NCI-H1436 (cell line): ENCODE results near the gene SLIT3.
"Not testable (repeated sequence)": the region's sequence is repeated elsewhere in the genome, so short reads cannot be mapped to it uniquely, and the experiment has no call there.

Experiments
- DNase-seq: peaks from one replicate; lab custom pipeline; 2025; lab: John Stamatoyannopoulos, UW

SLIT3 gene

GRCh38 chr5:169142264-169142970, 158.5 kb downstream of the SLIT3 start:
- DNase-seq: no peak

- DNase-seq: not testable (repeated sequence)
These were observed 160.7 kb downstream of the SLIT3 start for GRCh38 chr5:169140215-169140614.

DNA sequence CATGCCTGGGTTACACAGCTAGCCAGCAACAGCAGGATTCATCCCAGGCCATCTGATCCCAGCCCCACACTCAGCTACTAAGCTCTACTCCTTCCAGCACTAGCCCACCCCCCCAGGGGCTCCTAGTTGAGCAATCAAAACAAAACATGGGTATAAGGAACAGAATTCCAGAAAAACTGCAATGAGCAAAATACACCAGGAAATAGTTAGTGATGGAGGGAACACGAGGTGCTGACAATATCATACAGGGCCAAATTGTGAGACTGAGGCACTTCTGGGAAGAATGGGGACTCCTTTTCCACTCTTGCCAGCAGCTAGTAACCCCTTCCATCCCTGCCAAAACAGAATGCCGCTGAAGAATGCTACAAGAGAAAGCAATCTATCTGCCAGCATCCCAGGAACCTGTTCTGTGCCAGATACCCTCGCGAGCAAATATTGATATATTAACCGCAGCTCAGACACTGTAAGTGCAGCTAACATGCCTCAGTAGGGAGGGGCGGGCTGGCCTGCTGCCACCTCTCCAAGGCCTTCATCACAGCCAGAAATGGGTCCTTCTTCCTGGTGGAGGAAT, 161.4 kb downstream of the SLIT3 start:
- DNase-seq: no peak

GRCh38 chr5:169133531-169133930, 167.4 kb downstream of the SLIT3 start:
- no peak for DNase-seq

GRCh38 chr5:169132302-169132660, 168.7 kb downstream of the SLIT3 start:
- no peak for DNase-seq

DNA sequence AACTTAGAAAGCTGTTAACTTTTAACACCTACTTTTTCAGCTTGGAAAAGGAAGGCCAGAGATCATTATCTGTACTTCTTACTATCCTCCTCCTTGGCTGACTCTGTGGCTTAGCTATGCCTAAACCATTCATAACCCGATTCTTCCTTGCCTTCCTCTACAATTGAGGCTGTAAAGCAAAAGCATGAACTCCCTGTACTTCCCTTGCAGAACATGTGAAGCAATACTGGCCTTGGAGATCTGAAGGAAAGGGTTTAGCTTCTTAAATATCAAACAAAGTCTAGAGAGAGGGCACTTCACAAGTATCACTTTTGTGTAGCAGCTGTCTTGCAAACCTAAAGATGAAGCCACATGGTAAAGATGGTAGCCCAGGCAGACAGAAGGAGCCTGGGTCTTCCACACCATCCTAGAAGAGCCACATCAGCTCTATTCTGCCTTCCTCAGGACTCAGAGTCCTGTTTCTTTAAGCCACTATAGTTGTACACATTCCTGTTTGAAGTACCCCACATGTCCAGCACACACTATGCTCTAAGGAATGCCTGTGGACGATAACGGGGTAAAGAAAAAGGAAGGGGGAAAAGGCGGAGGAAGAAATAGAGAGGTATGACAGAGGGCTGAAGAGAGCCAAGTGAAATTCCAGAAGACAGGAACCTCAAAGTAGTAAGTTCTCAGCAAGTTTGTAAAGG, 169.2 kb downstream of the SLIT3 start:
- no peak for DNase-seq

GRCh38 chr5:169128679-169129078, 172.3 kb downstream of the SLIT3 start:
- DNase-seq: no peak

- DNase-seq: no peak
These were observed 173.5 kb downstream of the SLIT3 start for GRCh38 chr5:169127431-169127830.

DNA sequence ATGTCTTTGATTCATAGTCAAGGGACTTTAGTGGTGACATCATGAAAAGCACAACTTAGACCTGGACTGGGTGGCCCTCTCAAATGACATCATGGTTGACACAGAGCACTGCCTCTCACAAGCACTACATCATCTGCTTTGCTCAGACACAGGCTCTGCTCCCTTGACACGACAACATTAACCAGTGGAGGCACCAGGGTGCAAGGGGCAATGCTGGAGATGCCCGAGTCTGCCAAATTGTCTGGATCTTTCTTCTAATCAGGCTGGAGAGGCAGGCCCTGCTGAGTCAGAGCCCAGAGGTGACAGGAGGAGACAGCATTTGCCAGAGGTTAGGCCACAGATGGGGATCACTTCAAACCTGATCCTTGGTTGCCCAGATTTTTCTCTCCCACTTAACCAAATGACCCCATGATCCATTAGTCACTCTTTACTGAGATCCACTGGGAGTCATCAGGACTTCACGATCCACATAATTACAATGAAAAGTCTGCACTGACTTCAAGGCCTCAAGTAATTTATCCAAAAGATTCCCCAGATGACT, 174.4 kb downstream of the SLIT3 start:
- no peak for DNase-seq

- no peak for DNase-seq
These were observed 175.4 kb downstream of the SLIT3 start for GRCh38 chr5:169125571-169125970.

DNA sequence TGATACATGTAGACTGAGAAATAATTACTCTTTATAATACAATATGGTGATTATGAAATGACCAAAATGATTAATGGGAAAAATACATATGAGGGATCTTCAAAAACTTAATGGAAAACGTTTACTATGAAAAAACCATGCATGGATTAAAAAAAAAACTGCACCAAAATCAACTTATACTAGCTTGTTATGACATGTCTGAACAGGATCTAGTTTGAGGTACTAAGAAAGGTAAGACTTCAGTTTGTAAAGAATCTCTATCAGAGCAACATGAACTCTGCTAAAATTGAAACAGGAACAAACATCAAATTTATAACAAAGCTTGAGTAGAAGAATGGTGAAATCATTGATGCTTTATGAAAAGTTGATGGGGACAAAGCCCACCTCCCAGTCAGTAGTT, 178.0 kb downstream of the SLIT3 start:
- no peak for DNase-seq

DNA sequence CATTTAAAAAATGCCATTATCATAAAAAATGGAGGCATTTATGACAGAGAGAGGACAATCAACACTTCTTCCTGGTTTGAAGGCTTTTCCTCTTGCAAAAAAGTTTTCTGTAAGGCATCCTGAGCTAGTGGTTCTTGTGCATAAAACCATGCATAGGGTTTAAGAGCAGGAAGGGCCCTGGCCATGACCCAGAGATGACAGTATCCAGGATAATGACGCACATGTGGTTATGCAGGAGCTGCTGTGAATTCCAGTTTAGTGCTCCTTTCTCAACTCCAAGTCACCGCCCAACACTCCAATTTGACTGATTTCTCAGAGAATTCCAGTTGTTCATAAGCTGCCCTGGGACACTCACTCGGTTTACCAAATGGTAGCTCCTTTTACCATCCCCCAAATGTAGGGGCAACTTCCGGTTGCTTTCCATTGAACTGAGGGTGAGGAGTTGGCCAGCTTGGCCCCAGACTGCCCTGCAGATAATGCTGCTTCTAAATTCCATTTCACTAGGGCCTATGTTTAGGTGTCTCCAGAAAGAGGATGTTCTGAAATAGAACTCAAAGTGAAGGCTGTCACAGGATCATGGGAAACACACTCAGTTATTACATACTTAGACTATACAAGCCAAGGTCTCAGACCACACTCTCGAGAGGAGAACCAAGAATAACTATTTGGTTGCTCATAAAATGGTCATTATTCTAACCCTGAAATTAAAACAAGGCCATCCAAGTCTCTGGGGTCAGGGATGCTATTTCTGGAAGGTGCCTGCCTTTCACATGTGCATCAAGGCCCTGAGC, 179.1 kb downstream of the SLIT3 start:
- DNase-seq: no peak

GRCh38 chr5:169119288-169120048, 181.5 kb downstream of the SLIT3 start:
- no peak for DNase-seq

DNA sequence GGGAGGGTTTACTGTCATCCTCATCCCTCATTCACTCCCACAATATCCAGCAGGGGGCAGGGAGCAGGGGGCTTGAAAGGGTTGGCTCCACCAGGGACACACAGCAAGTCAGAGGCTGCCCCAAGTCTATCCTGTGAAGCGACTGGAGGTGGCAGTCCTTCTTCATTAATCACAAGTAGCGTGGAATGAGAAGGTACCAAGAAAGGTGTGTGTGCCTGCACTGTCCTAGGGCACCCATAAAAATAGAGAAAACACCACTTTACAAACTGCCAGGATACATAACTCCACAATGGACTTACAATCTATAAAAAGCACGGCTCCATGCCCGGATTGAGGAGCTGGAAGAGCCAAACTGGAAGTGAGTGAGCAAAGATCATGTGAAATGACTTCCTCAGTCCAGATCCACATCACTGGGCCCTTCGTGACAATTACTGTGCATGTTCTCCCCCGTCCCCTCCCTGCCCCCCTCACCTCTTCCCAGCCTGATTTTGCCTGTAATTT, 183.9 kb downstream of the SLIT3 start:
- DNase-seq: no peak

DNA sequence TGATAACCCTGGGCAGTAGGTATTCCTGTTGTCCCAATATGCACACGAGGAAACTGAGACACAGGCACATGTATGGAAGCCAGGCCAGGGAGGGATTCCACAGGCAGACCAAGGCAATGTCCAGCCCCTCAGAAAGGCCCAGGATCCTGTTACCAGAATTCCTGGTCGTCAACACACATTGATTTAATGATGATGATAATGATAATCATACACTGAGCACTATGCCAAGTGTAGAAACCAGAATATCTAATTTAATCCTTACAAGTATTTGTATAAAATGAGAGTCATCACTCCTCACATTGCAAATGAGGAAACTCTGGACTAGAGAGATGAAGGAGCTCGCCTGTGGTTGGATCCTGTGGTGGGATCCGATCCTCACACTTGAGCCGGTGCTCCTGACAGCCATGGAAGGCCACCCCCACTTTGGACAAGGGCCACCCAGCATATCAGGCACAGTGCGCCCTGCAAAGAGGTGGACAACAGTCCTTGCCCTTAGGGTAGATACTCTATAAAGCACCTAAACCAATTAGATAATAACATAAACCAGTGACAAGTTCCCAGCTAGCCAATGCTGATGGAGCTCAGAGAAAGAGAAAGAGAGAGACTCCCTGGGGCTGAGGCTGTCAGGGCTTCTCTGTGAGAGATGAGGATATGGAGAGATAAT, 185.3 kb downstream of the SLIT3 start:
- no peak for DNase-seq

DNA sequence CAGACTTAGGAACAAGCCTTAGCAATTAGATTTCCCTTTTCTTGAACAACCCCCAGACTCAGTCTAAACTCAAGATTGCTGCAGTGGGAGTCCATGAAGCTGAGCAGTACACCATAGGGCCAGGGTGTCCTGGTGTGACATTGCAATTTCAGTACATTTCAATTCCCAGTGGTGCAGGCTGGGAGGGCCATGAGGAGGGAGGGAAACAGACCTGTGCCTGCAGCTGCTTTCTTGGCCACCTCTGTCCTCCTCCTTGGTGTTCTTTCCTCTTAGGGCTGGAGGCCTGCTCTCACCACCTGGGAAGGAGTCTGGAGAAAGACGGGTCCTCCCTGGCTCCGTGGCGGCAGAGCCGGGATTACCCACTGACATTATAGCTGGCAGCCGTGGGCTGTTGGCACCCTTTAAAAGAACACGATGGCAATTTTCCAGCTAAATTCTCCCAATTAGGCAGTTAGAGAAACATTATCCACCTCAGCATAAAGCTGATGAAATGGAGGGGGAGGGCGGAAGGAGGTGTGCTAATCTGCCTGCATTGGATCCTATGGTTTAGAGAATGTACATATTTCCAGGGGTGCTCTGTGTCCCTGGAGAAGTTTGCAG, 186.4 kb downstream of the SLIT3 start:
- no peak for DNase-seq

DNA sequence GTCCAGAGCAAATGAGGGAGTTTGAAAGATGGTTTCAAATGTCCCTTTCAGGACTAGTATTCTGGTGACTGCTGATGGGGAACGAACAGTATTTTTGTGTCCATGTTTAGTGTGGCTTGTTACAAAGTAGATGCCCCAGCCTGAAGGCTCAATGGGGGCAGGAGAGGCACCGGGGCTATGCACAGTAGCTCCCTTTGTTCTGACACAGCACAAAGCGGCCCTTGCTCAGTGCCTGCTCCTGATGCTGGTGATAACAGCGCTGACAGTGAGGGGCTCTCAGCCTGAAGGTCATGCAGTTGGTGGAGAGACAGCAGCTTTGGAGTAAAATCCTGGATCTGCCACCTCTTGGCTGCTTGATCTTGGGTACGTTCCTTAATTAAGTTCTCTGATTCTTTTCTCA, 188.9 kb downstream of the SLIT3 start:
- no peak for DNase-seq

DNA sequence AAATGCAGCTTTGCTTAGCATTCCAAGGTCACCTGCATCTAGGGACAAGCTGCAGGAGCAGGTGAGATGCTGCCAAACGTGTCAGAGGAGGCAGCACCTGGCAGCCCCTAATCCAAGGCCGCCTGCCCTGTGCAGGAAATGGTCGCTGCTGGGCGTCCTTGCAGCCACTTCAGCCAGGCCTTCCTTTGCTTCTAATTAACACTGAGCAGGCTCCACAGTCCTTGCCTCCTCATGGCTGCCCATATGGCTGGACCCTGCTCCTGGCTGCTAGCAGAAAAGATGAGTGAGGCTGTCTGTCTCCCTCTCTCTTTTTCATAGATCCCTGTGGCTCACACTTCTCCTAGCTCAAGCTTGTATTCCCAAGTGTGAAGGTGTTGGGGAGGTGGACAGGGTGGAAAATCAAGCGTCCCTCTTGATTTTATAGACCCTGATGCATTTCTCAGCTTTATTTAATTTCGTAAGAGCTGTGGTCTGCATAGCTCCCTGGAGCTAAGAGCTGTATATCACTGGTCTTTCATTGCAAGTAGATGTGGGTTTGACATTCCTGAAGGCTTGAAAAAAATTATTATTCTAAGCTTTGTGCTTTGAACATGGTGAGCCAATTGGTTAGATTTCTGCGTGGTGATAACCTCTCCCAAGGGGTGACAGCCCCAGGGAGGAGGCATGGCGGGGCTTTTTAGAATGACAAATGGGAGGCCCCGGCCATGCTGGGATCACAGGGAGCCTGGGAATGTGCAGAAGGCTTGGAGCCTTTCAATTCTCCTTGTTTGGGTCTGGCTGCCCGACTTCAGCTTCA, 193.8 kb downstream of the SLIT3 start:
- DNase-seq: no peak

DNA sequence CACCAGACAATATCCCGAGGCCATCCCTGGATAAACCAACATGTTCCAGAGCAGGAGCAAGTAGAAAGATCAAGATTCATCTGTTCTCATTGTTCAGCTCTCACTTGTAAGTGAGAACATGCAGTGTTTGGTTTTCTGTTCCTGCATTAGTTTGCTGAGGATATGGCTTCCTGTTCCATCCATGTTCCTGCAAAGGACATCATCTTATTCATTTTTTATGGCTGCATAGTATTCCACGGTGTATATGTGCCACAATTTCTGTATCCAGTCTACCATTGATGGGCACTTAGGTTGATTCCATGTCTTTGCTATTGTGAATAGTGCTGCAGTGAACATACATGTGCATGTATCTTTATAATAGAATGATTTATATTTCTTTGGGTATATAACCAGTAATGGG, 195.4 kb downstream of the SLIT3 start:
- DNase-seq: not testable (repeated sequence)
